ENCODE data around the gene CFC1. TPM values are rescaled to one million over a fixed set of nuclear protein-coding genes. Genes with fewer than 3 reads are reported as not detected.
"Not testable (repeated sequence)": the region's sequence is repeated elsewhere in the genome, so short reads cannot be mapped to it uniquely, and the experiment has no call there.

CFC1 gene
- total and polyA plus RNA-seq, 2 donors, result 2.6 to 11.4 TPM

DNA sequence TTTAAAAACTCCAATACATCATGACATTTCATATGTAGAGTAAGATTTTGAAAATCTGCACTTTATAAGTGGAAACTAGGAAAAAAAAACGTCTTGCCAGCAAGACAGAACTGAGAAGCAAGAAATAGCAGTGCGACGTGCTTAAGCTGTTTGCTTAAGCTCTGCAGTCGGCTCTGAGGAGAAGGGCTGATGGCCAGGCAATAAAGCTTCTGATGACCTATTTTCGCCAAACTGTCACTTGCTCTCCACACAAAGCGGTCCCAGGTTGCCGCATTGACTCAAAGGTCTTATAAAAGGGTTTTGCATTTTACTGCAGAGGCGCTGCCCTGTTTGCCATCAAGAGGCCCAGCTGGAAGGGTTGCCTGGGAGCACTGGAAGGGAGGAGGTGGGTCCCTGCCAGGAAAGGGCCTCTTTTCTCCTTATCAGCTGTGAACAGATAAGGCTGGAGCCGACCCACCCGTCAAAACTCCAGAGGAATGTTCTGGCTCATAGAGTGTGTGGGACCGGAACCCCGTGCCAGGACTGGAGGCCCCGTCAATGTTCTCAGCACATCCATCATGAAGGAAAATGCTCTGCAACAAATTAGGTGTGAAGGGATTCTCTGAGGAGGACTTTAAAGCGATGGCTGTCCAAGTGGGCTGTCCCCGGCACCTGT, 2.4 kb upstream of the CFC1 start:
- not testable (repeated sequence) for DNase-seq (ENCODE audit: low read depth in 6 of 9, low spot score in 9 of 9); H3K4me1 ChIP-seq (ENCODE audit: control insufficient read depth in 2 of 2, insufficient read depth in 2 of 2, low read length in 2 of 2)
- 14% methylated on average over 5 of the region's 15 CpGs for WGBS

DNA sequence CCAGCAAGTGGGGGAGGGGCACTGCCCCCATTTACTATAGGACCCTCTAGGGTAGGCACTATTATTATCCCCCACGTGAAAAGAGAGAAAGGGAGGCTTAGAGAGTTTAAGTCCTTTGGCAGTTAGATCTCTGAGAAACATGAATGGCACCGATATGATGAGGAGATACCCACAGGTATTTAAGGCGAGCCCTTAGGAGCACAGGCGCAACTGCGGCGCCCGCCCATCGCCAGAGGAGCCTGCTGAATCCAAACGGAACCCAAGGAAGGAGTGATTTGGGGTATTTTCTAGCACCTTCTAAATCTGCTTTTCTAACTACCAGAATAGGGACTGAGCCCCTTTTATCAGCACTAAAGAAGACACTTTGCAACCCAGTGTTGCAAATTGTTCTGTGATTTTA, 551 bp upstream of the CFC1 start:
- not testable (repeated sequence) for H3K27me3 ChIP-seq (ENCODE audit: control insufficient read depth in 2 of 2, insufficient read depth in 1 of 2, low read length in 1 of 2); H3K4me1 ChIP-seq (ENCODE audit: control insufficient read depth in 2 of 2, insufficient read depth in 2 of 2, low read length in 2 of 2); H3K4me3 ChIP-seq (ENCODE audit: low read length in 2 of 2); DNase-seq (ENCODE audit: low read depth in 6 of 9, low spot score in 9 of 9); H3K9me3 ChIP-seq (ENCODE audit: control insufficient read depth in 2 of 2, insufficient read depth in 1 of 2, low read length in 1 of 2); H3K27ac ChIP-seq (ENCODE audit: low read depth in 1 of 2, low read length in 1 of 2); H3K36me3 ChIP-seq (ENCODE audit: control insufficient read depth in 2 of 2, insufficient read depth in 2 of 2, low read length in 1 of 2)
- 78% methylated on average over 8 of the region's 9 CpGs for WGBS

More for the DNA sequence above, 2.4 kb upstream of the CFC1 start:
- H3K36me3 ChIP-seq (ENCODE audit: control insufficient read depth in 2 of 2, insufficient read depth in 2 of 2, low read length in 1 of 2); H3K4me3 ChIP-seq (ENCODE audit: low read length in 2 of 2); H3K27me3 ChIP-seq (ENCODE audit: control insufficient read depth in 2 of 2, insufficient read depth in 1 of 2, low read length in 1 of 2); H3K9me3 ChIP-seq (ENCODE audit: control insufficient read depth in 2 of 2, insufficient read depth in 1 of 2, low read length in 1 of 2); H3K27ac ChIP-seq (ENCODE audit: low read depth in 1 of 2, low read length in 1 of 2): not testable (repeated sequence)

DNA sequence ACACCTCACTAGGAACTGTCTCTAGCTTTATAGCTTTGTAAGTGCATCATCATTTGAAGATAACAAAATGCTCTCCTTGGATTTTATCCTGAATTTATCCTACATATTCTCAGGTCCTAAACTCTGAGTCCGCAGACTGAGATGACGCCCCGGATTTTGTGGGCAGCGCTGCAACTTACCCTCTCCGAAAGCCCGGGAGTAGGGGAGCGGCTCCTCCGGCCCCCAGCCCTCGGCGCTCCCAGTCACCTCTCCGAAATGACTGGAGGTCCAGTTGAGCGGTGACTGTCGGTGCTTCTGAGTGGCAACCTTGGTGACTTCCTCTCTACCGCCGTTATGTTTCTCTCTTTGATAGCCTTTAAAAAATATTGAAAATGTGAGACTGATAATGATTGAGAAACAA, 912 bp downstream of the CFC1 start:
- not testable (repeated sequence) for H3K4me1 ChIP-seq (ENCODE audit: control insufficient read depth in 2 of 2, insufficient read depth in 2 of 2, low read length in 2 of 2); H3K27me3 ChIP-seq (ENCODE audit: control insufficient read depth in 2 of 2, insufficient read depth in 1 of 2, low read length in 1 of 2); H3K4me3 ChIP-seq (ENCODE audit: low read length in 2 of 2); H3K27ac ChIP-seq (ENCODE audit: low read depth in 1 of 2, low read length in 1 of 2); DNase-seq (ENCODE audit: low read depth in 6 of 9, low spot score in 9 of 9); H3K9me3 ChIP-seq (ENCODE audit: control insufficient read depth in 2 of 2, insufficient read depth in 1 of 2, low read length in 1 of 2); H3K36me3 ChIP-seq (ENCODE audit: control insufficient read depth in 2 of 2, insufficient read depth in 2 of 2, low read length in 1 of 2)
- WGBS, result 8% methylated on average over 13 of the region's 15 CpGs

DNA sequence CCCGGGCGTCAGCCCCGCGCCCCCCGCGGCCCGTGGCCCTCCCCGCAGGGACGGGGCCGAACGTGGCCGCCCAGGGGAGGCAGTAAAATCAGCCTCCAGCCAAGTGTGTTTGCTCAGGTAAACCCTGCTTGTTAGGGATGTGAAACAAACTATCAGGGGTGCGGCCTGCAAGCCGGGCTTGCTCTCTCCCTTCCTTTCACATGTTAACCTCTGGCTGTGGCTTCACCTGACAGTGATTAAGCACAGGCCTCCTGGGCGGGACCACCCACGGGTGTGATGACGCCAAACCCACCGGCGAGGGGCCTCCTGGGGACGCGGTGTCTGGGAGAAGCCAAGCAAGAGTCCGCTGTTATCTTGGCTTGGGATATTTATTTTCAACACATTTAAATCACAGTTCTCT, 1.4 kb downstream of the CFC1 start:
- H3K27ac ChIP-seq (ENCODE audit: low read depth in 1 of 2, low read length in 1 of 2); H3K4me1 ChIP-seq (ENCODE audit: control insufficient read depth in 2 of 2, insufficient read depth in 2 of 2, low read length in 2 of 2); H3K27me3 ChIP-seq (ENCODE audit: control insufficient read depth in 2 of 2, insufficient read depth in 1 of 2, low read length in 1 of 2); H3K9me3 ChIP-seq (ENCODE audit: control insufficient read depth in 2 of 2, insufficient read depth in 1 of 2, low read length in 1 of 2); H3K36me3 ChIP-seq (ENCODE audit: control insufficient read depth in 2 of 2, insufficient read depth in 2 of 2, low read length in 1 of 2); DNase-seq (ENCODE audit: low read depth in 6 of 9, low spot score in 9 of 9); H3K4me3 ChIP-seq (ENCODE audit: low read length in 2 of 2): not testable (repeated sequence)
- WGBS, result no CpG with 5 or more reads among the region's 22 CpGs

DNA sequence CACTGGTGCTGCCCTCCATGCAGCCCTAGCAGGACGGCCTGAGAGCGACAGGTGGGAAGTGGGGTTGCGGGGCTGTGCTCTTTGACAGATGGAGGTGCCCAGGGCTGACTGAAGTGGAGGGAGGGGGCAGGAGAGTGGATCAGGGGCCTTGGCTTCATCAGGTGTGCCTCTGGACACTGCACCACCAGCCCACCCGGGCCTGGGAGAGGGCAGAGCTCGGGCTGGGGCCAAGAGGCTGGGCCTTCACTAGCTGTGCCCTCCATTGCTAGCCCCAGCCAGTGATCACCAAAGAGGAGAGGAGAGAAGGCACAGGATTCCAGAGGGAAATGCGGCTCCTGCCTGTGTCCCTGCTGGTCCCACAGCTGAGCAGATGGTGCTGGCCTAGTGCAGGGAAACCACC, 2.6 kb downstream of the CFC1 start:
- H3K27ac ChIP-seq (ENCODE audit: low read depth in 1 of 2, low read length in 1 of 2); H3K4me3 ChIP-seq (ENCODE audit: low read length in 2 of 2); DNase-seq (ENCODE audit: low read depth in 6 of 9, low spot score in 9 of 9); H3K9me3 ChIP-seq (ENCODE audit: control insufficient read depth in 2 of 2, insufficient read depth in 1 of 2, low read length in 1 of 2); H3K36me3 ChIP-seq (ENCODE audit: control insufficient read depth in 2 of 2, insufficient read depth in 2 of 2, low read length in 1 of 2); H3K4me1 ChIP-seq (ENCODE audit: control insufficient read depth in 2 of 2, insufficient read depth in 2 of 2, low read length in 2 of 2); H3K27me3 ChIP-seq (ENCODE audit: control insufficient read depth in 2 of 2, insufficient read depth in 1 of 2, low read length in 1 of 2): not testable (repeated sequence)
- WGBS, result 65% methylated on average over 2 of the region's 6 CpGs

DNA sequence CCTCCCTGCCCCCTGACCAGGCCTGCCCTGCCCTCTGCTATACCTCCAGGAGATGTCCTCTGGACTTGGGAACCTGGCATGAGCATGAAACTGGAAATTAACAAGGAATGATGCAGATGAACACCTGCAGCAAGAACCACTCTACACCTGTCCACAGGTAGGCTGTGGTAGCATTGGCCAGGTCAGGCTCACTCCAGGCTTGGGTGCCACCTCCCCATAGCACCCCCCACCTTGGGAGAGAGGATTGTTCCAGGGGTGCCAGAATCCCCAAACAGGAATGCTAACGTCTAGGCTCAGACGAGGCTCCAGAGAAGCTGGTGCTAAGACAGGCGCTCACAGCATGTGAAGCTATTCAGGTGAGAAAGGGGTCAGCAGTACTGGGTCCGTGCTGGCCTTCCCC, 5.4 kb downstream of the CFC1 start:
- 89% methylated on average over 2 of the region's 4 CpGs for WGBS
- H3K27ac ChIP-seq (ENCODE audit: low read depth in 1 of 2, low read length in 1 of 2); H3K4me3 ChIP-seq (ENCODE audit: low read length in 2 of 2); H3K9me3 ChIP-seq (ENCODE audit: control insufficient read depth in 2 of 2, insufficient read depth in 1 of 2, low read length in 1 of 2); DNase-seq (ENCODE audit: low read depth in 6 of 9, low spot score in 9 of 9); H3K4me1 ChIP-seq (ENCODE audit: control insufficient read depth in 2 of 2, insufficient read depth in 2 of 2, low read length in 2 of 2); H3K36me3 ChIP-seq (ENCODE audit: control insufficient read depth in 2 of 2, insufficient read depth in 2 of 2, low read length in 1 of 2); H3K27me3 ChIP-seq (ENCODE audit: control insufficient read depth in 2 of 2, insufficient read depth in 1 of 2, low read length in 1 of 2): not testable (repeated sequence)

DNA sequence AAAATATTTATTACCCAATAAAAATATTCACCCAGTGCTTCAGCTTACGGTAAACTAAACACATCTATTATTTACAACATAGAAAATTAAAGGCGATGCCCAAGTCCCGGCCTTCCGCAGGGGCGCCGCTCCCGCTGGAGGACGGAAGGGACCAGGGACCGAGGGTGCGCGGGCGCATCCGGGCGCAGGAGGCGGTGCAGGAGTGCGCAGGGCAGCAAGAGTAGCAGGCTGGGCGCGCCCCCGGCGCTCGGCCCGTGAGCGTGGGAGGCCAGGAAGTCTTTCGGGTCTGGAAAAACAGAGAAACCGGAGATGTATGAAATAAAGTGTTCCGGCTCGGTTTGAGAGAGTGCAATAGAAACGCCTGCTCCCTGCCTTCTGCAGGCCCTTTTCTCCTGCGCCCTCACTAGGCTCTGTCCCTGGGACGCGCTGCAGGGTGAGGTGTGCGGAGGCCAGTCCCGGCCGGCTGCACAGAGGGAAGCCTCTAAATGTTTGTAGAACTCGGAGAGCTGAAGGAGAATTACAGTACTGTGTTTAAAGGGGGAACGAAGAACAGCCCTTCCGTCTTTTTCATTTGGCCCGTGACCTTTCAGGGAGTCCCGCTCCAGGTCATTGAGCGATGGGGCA, 6.5 kb downstream of the CFC1 start:
- H3K27ac ChIP-seq (ENCODE audit: low read depth in 1 of 2, low read length in 1 of 2); H3K4me1 ChIP-seq (ENCODE audit: control insufficient read depth in 2 of 2, insufficient read depth in 2 of 2, low read length in 2 of 2); DNase-seq (ENCODE audit: low read depth in 6 of 9, low spot score in 9 of 9); H3K27me3 ChIP-seq (ENCODE audit: control insufficient read depth in 2 of 2, insufficient read depth in 1 of 2, low read length in 1 of 2); H3K9me3 ChIP-seq (ENCODE audit: control insufficient read depth in 2 of 2, insufficient read depth in 1 of 2, low read length in 1 of 2); H3K36me3 ChIP-seq (ENCODE audit: control insufficient read depth in 2 of 2, insufficient read depth in 2 of 2, low read length in 1 of 2); H3K4me3 ChIP-seq (ENCODE audit: low read length in 2 of 2): not testable (repeated sequence)
- WGBS, result 31% methylated on average over 7 of the region's 40 CpGs

DNA sequence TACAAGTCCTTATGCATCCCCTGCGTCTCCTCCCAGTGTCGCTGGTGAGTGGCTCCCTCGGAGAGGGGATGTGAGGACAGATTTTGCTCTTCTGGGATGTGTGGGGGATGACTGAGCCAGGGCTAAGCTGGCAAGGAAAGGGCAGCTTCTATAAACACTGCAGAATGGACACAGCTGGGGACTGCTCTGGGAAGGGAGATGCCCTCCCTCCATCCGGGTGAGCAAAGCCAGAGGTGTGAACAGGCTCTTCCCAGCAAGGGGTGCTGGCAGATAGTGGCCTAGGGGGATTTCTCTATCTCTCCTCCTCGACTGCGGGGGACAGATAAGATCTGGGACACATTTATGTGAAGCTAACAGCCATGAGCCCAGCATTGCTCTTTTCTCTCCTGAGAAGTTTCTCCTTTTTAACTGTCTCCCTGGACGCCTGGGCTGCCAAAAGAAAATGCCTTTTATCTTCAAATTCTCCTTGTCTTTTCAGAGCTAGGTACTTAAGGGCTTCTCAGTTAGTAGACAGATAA, 8.5 kb downstream of the CFC1 start:
- WGBS, result 8% methylated on average over 5 of the region's 7 CpGs
- H3K9me3 ChIP-seq (ENCODE audit: control insufficient read depth in 2 of 2, insufficient read depth in 1 of 2, low read length in 1 of 2); H3K36me3 ChIP-seq (ENCODE audit: control insufficient read depth in 2 of 2, insufficient read depth in 2 of 2, low read length in 1 of 2); H3K4me3 ChIP-seq (ENCODE audit: low read length in 2 of 2); H3K4me1 ChIP-seq (ENCODE audit: control insufficient read depth in 2 of 2, insufficient read depth in 2 of 2, low read length in 2 of 2); DNase-seq (ENCODE audit: low read depth in 6 of 9, low spot score in 9 of 9); H3K27ac ChIP-seq (ENCODE audit: low read depth in 1 of 2, low read length in 1 of 2); H3K27me3 ChIP-seq (ENCODE audit: control insufficient read depth in 2 of 2, insufficient read depth in 1 of 2, low read length in 1 of 2): not testable (repeated sequence)

DNA sequence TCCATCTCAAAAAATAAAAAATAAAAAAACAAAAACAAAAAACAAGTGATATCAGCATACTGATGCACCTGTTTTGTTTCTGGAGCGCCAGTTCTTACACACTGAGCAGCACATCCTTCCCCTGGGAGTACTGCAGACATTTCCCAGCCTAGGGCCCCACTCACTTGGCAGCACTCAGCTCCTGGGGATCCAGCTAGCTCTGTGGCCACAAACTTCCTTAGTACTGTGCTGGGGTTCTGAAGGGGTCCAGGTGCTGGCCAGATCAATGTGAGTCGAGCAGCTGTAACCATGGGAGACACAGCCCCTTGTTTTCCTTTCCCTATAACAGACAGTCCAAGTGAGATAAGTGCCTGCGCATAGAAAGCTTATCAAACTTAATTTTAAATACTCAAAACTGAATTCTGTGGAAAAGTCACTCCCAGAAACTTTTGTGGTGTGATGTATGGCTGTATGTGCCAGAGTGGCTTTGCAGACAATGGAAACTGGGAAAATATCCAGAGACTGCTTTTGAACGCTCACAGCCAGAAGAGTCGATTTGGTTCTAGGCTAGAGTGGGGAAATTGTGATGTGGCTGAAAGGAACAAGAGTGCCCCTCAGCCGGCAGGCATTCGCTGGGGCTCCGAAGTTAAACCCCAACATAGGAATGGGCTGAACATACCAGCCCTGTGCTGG, 9.1 kb downstream of the CFC1 start:
- not testable (repeated sequence) for DNase-seq (ENCODE audit: low read depth in 6 of 9, low spot score in 9 of 9); H3K27ac ChIP-seq (ENCODE audit: low read depth in 1 of 2, low read length in 1 of 2); H3K27me3 ChIP-seq (ENCODE audit: control insufficient read depth in 2 of 2, insufficient read depth in 1 of 2, low read length in 1 of 2); H3K9me3 ChIP-seq (ENCODE audit: control insufficient read depth in 2 of 2, insufficient read depth in 1 of 2, low read length in 1 of 2); H3K36me3 ChIP-seq (ENCODE audit: control insufficient read depth in 2 of 2, insufficient read depth in 2 of 2, low read length in 1 of 2); H3K4me3 ChIP-seq (ENCODE audit: low read length in 2 of 2); H3K4me1 ChIP-seq (ENCODE audit: control insufficient read depth in 2 of 2, insufficient read depth in 2 of 2, low read length in 2 of 2)
- WGBS, result 58% methylated on average over 5 of the region's 8 CpGs
